GM21360 (cell line): ENCODE results near the gene HDAC1.
"Not testable (repeated sequence)": the region's sequence is repeated elsewhere in the genome, so short reads cannot be mapped to it uniquely, and the experiment has no call there.

Experiments used
- ATAC-seq: cut with Tn5 transposase; IDR thresholded peaks from one replicate; pipeline ENCODE4 v1.9.1; 2021; ENCODE audit warnings: mild to moderate bottlenecking, moderate library complexity; ENCODE audit not compliant: unreplicated experiment

Gene HDAC1

GRCh38 chr1:32291708-32292538 lies at the start of gene HDAC1:
TSS of gene HDAC1 (plus strand) at chr1:32292083. CDS start at chr1:32292170, 87 bp downstream.
- peak; percentile 92 for ATAC-seq

GRCh38 chr1:32242341-32242851 lies 49.5 kb upstream of the HDAC1 start:
- ATAC-seq = no peak

- ATAC-seq = no peak
Observed at GRCh38 chr1:32246888-32247273, 45.0 kb upstream of the HDAC1 start, which contains the start of gene FAM167B. TSS of gene FAM167B (plus strand) at chr1:32247222. CDS start at chr1:32247422, 200 bp downstream.

GRCh38 chr1:32247452-32247851 lies 44.4 kb upstream of the HDAC1 start:
- no peak for ATAC-seq

GRCh38 chr1:32247983-32248889 lies 43.6 kb upstream of the HDAC1 start:
- peak; percentile 31 for ATAC-seq

- ATAC-seq = peak; percentile 38
Observed at GRCh38 chr1:32249831-32250525, 41.9 kb upstream of the HDAC1 start.

- no peak for ATAC-seq
Observed at GRCh38 chr1:32250893-32251716, 40.8 kb upstream of the HDAC1 start, which contains the start of gene LCK. TSS of gene LCK (plus strand) at chr1:32251265. CDS start at chr1:32274330, 23,065 bp downstream.

GRCh38 chr1:32255072-32256071 lies 36.5 kb upstream of the HDAC1 start:
- ATAC-seq = no peak

- ATAC-seq = no peak
Observed at GRCh38 chr1:32256473-32257226, 35.2 kb upstream of the HDAC1 start.

- ATAC-seq = no peak
Observed at GRCh38 chr1:32257227-32257508, 34.7 kb upstream of the HDAC1 start.

- not testable (repeated sequence) for ATAC-seq
Observed at GRCh38 chr1:32263236-32263593, 28.7 kb upstream of the HDAC1 start.

GRCh38 chr1:32263744-32264143 lies 28.1 kb upstream of the HDAC1 start:
- no peak for ATAC-seq

GRCh38 chr1:32265846-32266245 lies 26.0 kb upstream of the HDAC1 start:
- no peak for ATAC-seq

- ATAC-seq = no peak
Observed at GRCh38 chr1:32266921-32267591, 24.8 kb upstream of the HDAC1 start.

- ATAC-seq = no peak
Observed at GRCh38 chr1:32269744-32270143, 22.1 kb upstream of the HDAC1 start.

GRCh38 chr1:32272557-32273390 lies 19.1 kb upstream of the HDAC1 start:
- ATAC-seq = no peak
